Activated gamma-delta T cell treated with Interleukin-2 at 50 U/mL for 16 hours (primary cell): Measurements from ENCODE around the gene RERG.
"Not testable (repeated sequence)": the region's sequence is repeated elsewhere in the genome, so short reads cannot be mapped to it uniquely, and the experiment has no call there.

Experiments
- DNase-seq: peaks from one replicate; pipeline ENCODE4 v3.0.0-alpha.2; 2020

Gene RERG

GRCh38 chr12:15220915-15221885, at the start of gene RERG:
Gene RERG (minus strand): TSS chr12:15221417. CDS start chr12:15217489, 3,928 bp downstream.
- DNase-seq = peak; percentile 72

DNA sequence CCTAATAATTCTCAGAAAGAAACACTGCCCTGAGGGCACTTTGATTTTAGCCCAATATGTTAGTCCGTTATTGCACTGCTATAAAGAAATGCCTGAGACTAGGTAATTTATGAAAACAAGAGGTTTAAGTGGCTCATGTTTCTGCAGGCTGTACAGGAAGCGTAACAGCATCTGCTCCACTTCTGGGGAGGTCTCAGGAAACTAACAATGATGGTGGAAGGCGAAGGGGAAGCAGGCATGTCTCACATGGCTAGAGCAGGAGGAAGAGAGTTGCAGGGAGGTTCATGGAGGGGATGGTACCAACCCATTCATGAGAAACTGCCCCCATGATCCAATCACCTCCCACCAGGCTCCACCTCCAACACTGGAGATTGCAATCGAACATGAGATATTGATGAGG, 49.4 kb upstream of the RERG start:
- DNase-seq = no peak

- DNase-seq = peak; percentile 23
These were observed 47.8 kb upstream of the RERG start for GRCh38 chr12:15268927-15269552.

DNA sequence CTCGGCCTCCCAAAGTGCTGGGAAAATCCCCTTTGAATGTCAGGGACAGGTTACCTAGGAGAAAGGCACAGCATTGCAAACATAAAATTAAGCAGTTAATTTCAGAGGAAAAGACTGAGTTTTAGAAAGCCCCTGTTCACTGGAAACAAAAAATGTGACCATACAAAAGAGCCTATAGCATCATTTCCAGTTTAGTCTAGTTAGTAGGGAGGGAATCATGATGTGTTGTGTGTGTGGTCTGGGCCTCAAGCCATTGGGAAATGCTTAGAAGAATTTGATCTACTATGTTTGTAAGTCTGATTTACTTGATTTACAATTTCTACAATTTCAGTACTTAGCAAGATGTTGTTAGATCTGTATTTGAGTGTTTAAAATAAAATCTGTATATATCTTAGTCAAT, 47.1 kb upstream of the RERG start:
- no peak for DNase-seq

GRCh38 chr12:15265875-15266274, 44.7 kb upstream of the RERG start:
- no peak for DNase-seq

GRCh38 chr12:15256761-15257160, 35.5 kb upstream of the RERG start:
- DNase-seq = no peak

GRCh38 chr12:15253990-15254389, 32.8 kb upstream of the RERG start:
- no peak for DNase-seq

DNA sequence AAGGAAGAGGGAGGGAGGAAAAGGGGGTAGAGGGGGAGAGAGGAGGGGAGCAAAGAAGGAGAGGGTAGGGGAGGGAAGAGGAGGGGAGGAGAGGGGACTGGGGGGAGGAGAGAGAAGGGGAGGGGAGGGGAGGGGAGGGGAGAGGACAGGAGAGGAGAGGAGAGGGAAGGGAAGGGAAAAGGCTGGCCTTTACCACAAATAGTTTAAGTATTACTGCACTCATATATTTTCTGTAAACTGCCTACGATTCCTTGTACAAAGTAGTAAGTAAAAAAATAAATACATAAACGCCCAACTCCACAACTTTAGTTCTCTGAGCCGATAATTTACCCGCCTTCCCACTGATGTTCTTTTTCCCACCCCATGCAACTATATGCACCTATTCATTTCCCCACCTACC, 23.7 kb upstream of the RERG start:
- DNase-seq = no peak

DNA sequence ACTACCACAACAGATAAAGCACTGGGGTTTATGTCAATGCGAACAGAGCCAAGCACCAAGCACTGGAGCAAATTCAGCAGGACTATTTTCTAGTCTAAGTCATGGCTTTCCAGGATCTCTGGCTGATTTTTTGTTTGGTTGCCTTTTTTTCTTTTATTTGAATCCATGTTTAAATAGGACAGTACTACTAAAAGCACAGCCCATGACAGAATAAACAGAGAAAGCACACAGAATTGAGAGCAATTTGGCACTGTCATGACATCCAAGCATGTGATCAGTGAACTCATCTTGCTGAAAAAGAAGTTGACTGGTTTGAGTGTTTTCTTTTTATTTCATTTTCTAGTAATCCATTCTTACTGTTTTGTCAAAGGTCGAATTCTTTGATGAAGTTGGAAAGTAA, 23.1 kb upstream of the RERG start:
- no peak for DNase-seq

DNA sequence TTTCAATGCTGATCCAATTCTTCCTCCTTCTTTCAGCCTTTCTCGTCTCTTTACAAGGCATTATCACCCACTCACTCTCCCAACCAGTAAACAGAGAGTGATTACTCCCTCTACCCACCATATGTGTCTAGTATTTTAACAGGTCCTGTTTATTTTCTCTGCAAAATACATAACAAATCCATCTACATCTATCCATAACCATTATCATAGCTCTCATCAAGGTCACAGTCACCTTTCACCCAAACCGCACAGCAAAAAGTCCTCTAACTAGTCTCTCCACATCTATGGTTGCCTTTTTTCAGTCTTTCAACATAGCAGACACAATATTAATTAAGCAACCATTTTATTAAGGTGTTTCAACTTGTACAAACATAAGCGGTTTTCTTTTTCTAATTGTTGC, 21.9 kb upstream of the RERG start:
- no peak for DNase-seq

DNA sequence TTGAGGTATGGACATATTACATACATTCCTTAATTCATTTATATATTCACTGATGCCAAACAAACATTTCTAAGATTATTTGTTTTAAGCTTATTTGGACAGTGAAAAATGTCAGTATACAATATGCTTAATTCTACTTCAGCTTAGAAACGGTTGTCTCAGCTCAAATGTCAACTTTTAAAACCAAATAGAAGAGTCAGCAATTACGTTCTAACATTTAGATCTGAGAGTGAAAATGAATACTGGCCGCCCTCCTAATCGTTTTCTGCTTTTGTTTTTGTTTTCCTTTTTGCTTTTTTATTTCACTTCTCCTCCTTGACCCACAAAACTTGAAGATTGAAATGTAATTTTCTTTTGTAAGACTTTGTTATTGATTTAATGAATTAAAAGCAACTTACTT, 19.7 kb upstream of the RERG start:
- no peak for DNase-seq

DNA sequence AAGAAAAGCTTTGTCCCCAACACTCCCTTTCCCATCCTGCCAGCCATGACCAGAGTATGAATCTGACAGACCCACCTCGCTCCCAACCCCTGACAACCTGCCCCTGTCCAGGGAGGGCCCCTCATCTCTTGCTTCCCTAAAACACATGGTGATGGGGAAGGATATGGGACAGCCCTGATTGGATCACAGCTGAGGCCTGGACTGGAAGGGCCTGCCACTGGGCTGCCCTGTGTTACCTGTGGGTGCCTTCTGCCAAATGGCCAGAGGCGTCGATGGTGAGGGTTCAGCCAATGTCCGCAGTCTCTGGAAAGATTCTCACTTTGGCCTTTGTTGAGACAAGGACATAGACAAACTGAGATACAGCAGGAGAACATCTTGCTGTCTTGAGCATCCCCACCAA, 13.3 kb upstream of the RERG start:
- DNase-seq = no peak

DNA sequence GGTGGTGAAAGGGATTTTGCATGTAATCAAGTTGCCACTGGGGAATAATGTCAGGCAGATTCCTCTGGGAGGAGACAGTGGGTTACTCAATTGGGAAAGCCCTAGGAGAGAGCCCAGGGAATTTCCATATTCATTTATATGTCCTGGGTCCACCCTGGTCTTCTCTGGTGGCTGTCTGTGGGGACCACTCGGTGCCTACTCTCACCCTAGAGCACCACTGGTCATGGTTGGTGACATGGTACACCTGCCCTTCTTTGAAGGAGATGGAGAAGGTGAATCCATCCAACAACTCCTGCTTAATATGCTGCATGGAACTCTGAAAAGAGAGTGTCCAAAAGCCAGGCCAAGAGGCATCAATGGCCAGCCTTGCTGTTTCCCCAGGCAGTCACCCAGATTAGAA, 12.8 kb upstream of the RERG start:
- DNase-seq = no peak

DNA sequence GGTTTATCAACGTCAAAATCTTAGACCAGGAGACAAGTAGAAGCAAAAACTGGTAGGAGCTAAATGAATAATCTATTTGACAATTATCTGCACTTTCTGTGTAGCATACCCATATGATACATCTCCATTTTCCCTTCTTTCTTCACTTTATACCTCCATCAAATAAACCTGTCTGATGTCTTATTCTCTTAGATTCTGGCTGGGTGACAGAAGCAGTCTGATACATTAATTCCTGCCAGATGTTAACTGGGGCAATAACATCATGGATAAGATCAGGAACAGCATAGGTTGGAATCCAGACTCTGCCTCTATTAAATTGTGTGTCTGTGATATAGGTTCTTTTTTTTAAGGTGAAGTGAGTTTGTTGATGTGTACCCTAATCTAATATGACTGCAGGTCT, 11.7 kb upstream of the RERG start:
- no peak for DNase-seq

- no peak for DNase-seq
These were observed 10.3 kb upstream of the RERG start for GRCh38 chr12:15231493-15231892.

GRCh38 chr12:15230751-15231150, 9.5 kb upstream of the RERG start:
- no peak for DNase-seq

GRCh38 chr12:15230137-15230536, 8.9 kb upstream of the RERG start:
- no peak for DNase-seq

DNA sequence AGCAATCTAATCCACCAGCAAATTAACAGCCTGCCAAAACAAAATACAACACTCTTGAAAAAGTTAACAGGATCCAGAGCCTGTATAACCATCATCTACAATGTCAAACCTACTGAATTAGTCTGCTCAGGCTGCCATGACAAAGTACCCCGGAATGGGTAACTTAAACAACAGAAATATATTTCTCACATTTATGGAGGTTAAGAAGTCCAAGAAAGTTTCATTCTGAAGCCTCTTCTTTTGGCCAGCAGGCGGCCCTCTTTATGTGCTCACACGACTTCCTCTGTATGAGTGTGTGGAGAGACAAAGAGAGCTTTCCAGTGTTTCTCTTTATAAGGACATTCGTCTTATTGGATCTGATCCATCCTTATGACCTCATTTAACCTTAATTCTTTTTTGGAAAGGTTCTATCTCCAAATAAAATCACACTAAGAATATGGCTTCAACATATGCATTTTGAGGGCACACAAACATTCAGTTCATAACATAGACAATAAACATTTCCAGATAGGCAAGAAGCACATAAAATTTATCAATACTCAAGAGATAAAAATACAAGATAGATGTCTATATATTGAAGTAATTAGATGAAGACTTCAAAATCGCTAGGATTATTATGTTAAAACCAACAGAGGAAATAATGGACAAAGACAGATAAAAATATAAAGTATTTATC, 5.9 kb upstream of the RERG start:
- no peak for DNase-seq

DNA sequence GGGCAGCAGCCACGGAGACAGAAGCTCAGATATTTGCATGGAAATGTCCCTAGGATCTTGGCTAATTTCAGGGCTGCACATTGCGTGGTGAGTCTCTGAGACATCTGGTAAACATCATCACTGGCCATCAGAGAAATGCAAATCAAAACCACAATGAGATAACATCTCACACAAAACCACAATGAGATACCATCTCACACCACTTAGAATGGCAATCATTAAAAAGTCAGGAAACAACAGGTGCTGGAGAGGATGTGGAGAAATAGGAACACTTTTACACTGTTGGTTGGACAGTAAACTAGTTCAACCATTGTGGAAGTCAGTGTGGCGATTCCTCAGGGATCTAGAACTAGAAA, 4.6 kb upstream of the RERG start:
- DNase-seq = not testable (repeated sequence)

DNA sequence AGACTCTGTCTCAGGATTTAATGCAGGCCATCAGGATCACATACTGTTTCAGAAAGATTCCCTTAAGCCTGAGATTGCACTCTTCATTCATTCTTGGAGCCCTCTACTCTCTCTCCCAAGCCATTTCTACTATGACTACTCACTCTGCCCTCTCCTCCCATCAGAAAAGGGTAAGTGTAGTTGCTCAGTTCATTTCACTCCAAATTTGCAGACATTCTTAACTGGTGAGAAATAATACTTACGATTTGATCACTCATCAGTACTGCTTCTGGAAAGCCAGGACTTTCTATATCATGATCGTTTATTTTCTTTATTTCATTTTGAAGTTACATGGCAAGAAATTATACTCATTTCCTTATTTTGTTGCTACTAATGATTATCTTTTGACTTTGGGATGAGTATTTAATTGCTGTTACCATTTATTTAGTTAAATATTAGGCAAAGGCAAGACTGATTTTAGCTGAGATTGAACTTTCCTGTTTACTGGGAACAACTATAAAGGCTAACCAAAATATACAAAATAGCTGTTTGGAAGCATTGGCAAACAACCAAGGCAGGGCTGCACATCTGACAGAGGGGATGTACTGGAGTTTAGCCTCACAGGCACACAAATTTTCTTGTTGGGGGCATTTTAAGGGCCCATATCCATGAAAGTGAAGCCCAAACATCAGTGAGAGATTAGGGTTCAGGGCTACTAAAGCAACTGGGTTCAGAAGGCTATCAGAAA, 4.1 kb upstream of the RERG start:
- DNase-seq = no peak

DNA sequence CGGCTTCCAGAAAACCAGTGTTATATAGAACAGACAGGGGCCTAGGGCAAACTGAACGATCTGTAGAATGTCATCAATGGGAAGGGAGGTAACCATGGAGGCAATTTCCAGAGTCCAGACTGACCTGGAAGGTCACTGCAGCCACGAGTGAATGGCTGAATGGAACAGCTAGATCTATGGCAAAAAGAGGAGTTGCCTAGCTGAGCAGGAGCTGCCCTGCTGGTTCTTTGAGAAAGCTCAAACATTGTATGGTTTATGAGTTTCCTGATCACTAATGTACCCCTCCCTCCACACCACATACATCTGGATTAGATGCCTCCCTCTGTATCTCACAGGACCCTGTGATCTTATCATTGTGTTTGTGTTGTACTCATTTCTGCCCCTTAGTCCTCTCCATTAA, 1.0 kb upstream of the RERG start:
- no peak for DNase-seq

- DNase-seq = no peak
These were observed 766 bp downstream of the RERG start for GRCh38 chr12:15220451-15220850.

DNA sequence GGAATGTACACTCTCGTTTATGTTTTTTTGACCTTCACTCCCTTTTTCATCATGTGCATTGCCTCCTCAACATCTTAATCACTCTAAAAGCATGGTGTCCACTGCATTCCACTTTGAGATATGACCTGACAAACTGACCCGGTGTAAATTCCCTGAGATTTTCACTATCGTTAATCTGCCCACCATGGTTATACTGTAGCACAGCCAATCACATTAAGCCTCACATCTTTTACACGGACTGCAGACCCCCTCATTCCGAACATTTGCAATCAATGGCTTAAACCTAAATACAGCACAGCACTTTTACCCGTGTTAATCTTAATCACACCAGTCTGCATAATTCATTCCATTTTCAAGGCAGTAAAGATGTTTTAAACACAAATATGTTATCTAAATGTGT, 2.4 kb downstream of the RERG start:
- DNase-seq = no peak
